Femur (tissue), 1 donor: ENCODE data around the gene TEFM.
"Not testable (repeated sequence)": the region's sequence is repeated elsewhere in the genome, so short reads cannot be mapped to it uniquely, and the experiment has no call there.

Experiments used
- DNase-seq: peaks from one replicate; pipeline ENCODE4 v3.0.0-alpha.2; 2017

TEFM gene

GRCh38 chr17:30920683-30921543, 14.9 kb upstream of the TEFM start:
- DNase-seq, result no peak

DNA sequence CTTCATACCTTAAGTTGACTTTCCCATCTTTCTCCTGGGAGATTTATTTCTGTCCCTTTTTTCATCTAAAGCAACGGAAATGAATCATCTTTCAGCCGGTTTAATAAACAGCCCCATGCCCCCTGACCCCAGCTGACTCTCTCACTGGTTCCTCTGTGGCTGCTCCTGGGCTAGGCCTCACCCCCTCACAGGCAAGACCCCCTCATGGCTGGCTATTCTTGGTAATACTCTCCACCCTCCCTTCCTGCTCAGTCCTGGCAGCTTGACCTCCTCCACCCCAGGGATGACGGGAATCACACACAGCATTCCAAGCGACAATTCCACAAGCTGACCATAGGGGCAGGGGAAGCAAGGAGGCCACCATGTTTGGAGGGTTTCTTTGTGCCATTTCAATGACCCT, 14.2 kb upstream of the TEFM start:
- peak; percentile 21 for DNase-seq

GRCh38 chr17:30917050-30917449, 11.0 kb upstream of the TEFM start:
- no peak for DNase-seq

DNA sequence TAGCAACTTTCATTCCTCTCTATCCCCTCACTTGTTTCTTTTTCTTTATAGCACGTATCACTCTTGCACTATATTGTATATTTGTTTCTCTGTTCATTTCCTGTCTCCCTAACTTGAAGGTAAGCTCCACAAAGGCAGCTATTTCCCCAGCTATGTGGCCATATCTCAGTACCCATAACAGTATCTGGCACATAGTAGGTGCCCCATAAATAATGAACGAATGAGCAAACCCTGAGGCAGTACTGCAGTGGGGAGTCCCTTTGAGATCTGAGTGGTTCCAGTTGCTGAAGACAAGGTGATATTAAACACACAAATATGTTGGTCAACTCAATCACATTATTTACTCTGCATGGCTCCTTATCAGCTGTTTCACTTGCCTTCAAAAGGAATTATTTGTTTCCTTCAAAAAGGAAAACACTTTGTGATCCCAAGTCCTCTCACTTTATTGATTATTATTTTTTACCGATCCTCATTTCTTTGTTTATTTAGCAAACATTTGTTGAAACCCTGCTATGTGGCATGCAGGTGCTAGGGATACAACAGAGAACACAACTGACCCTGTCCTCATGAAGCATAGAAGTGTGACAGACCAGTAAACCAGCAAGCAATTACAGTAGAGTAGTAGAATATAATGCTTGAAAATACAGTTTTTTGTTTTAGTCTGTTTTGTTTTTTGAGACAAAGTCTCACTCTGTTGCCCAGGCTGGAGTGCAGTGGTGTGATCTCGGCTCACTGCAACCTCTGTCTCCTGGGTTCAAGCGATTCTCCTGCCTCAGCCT, 10.0 kb upstream of the TEFM start:
- no peak for DNase-seq

- no peak for DNase-seq
These were observed 7.9 kb upstream of the TEFM start for GRCh38 chr17:30913955-30914354.

GRCh38 chr17:30910151-30910550, 4.1 kb upstream of the TEFM start:
- not testable (repeated sequence) for DNase-seq

GRCh38 chr17:30908717-30909420, 2.8 kb upstream of the TEFM start:
- DNase-seq, result no peak

DNA sequence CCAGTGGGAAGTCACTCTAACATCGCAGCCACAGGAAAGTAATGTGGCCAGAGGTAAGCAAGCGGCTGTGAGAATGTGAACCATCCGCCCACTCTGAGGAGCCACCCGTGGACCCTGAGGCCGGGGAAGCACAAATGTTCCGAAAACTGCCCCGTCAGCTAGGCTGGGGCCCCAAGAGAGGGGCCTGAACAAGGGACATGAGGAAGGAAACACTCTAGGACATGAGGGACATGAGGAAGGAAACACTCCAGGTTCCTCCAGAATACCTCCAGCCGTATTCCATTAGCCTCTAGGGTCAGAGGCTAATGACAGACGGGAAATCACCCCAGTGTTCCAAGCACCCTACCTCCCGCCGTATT, 317 bp downstream of the TEFM start:
- DNase-seq, result no peak

GRCh38 chr17:30897311-30897710, 8.7 kb downstream of the TEFM start:
- DNase-seq, result no peak

GRCh38 chr17:30894236-30894635, 11.8 kb downstream of the TEFM start:
- no peak for DNase-seq

GRCh38 chr17:30886187-30886586, 19.9 kb downstream of the TEFM start:
- no peak for DNase-seq

DNA sequence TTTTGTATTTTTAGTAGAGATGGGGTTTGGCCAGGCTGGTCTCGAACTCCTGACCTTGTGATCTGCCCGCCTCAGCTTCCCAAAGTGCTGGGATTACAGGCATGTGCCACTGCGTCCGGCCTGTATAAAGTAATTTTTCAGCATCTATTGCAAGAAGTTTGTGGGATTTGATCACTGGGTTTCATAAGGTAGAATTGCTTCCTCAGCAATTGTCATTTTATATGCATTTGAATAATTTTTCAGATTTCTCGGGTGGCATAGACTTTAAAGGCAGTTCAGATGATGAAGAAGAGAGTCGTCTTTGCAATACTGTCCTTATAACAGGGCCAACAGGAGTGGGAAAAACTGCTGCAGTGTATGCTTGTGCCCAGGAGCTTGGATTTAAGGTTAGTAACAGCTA, 37.0 kb downstream of the TEFM start:
- no peak for DNase-seq

GRCh38 chr17:30864636-30865035, 41.4 kb downstream of the TEFM start:
- DNase-seq, result no peak

GRCh38 chr17:30858556-30859250, 47.3 kb downstream of the TEFM start:
- no peak for DNase-seq

DNA sequence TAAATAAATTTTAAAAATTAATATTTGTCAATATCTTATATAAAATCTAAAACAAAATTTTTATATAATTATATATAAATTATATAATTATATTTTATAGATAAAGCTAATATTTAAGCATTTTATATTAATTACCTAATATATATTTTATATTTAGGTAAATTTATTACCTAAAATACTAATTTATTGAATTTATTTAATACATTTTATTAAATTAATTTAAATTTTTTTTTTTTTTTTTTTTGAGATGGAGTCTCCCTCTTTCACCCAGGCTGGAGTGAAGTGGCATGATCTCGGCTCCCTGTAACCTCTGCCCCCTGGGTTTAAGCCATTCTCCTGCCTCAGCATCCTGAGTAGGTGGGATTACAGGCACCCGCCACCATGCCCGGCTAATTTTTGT, 51.9 kb downstream of the TEFM start:
- no peak for DNase-seq
